ENCODE results near the gene SH3RF2.

DNA sequence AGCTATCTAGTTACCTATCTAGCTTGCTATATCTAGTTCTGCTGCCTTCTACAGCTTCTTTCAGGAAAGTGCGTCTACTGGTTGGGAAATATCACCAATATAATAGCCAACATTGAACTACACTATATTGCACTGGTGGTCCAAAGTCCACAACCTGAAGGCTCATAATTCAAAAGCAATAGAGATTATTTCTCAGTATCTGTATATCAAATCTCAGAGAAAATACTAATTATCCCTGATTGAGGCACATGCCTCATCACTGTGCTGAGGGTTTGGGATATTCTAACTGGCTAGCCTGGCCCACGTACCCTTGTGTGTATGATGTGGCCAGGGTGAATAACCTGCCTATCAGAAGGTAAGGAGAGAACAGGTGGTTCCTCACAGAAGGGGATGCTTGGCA, 53.8 kb downstream of the SH3RF2 start:
- TF ChIP-seq, protein P1, sequence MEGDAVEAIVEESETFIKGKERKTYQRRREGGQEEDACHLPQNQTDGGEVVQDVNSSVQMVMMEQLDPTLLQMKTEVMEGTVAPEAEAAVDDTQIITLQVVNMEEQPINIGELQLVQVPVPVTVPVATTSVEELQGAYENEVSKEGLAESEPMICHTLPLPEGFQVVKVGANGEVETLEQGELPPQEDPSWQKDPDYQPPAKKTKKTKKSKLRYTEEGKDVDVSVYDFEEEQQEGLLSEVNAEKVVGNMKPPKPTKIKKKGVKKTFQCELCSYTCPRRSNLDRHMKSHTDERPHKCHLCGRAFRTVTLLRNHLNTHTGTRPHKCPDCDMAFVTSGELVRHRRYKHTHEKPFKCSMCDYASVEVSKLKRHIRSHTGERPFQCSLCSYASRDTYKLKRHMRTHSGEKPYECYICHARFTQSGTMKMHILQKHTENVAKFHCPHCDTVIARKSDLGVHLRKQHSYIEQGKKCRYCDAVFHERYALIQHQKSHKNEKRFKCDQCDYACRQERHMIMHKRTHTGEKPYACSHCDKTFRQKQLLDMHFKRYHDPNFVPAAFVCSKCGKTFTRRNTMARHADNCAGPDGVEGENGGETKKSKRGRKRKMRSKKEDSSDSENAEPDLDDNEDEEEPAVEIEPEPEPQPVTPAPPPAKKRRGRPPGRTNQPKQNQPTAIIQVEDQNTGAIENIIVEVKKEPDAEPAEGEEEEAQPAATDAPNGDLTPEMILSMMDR (IDR thresholded peaks at IDR 0.05; ENCODE audit: low read length): no peak
- TF ChIP-seq EZH2 (IDR thresholded peaks at IDR 0.05; ENCODE audit: borderline replicate concordance, low read length): no peak

All from OCI-LY1 (cell line).